ENCODE results near the gene MAGI2. TPM values are rescaled to one million over a fixed set of nuclear protein-coding genes. Genes with fewer than 3 reads are reported as not detected.

MAGI2 gene
- total RNA-seq, 1 experiment from 2014 or later, result 0.34 TPM

DNA sequence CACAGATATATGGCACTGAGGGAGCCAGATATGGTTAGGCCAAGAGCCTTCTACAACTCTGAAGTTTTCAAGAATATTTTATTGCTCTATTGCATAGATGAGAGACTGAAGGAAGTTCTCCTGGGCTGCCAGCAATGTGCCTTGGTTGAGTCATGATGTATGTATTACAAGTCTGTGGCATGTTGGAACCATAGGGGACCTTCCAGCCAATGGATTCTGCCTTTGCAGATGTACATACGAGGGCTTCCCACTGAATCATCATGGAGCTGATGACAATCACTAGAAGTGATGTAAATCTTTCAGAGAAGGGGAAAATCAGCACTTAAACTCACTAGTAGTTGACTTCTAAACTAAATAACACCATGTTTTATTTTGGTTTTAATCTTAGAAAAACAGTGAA lies 1235.4 kb downstream of the MAGI2 start:
- Histone ChIP-seq H3K36me3 (ENCODE audit: insufficient read depth, low read length, poor library complexity, severe bottlenecking) (no peaks in the 10 kb centered on the region), H3K4me1 (ENCODE audit: insufficient read depth, low read length, poor library complexity, severe bottlenecking) (no peaks in the 10 kb centered on the region), H3K9me3 (ENCODE audit: low read depth, low read length, poor library complexity, severe bottlenecking) (no peaks in the 10 kb centered on the region), H3K27ac (ENCODE audit: low read depth, low read length, poor library complexity, severe bottlenecking) (no peak overlapping the region), H3K4me3 (ENCODE audit: low read depth, low read length, poor library complexity, severe bottlenecking) (no peak overlapping the region), H3K27me3 (replicated peaks; ENCODE audit: insufficient read depth, low read depth, low read length, poor library complexity) (no peaks in the 10 kb centered on the region)
- POLR2A ChIA-PET (ENCODE audit: low non-redundant PET), result no interaction called here
- no TSS peak for BruUV-seq (replicated peaks)
- intact Hi-C loops (cut with micrococcal nuclease; ENCODE audit: unreplicated experiment), result no loop called here
- CTCF ChIA-PET, result no interaction called here
- TF ChIP-seq, protein P1, sequence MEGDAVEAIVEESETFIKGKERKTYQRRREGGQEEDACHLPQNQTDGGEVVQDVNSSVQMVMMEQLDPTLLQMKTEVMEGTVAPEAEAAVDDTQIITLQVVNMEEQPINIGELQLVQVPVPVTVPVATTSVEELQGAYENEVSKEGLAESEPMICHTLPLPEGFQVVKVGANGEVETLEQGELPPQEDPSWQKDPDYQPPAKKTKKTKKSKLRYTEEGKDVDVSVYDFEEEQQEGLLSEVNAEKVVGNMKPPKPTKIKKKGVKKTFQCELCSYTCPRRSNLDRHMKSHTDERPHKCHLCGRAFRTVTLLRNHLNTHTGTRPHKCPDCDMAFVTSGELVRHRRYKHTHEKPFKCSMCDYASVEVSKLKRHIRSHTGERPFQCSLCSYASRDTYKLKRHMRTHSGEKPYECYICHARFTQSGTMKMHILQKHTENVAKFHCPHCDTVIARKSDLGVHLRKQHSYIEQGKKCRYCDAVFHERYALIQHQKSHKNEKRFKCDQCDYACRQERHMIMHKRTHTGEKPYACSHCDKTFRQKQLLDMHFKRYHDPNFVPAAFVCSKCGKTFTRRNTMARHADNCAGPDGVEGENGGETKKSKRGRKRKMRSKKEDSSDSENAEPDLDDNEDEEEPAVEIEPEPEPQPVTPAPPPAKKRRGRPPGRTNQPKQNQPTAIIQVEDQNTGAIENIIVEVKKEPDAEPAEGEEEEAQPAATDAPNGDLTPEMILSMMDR (conservative IDR thresholded peaks at IDR 0.05; ENCODE audit: low read depth, low read length), result no peak
- no peak for TF ChIP-seq EZH2 (IDR thresholded peaks at IDR 0.05; ENCODE audit: borderline replicate concordance, low read depth, low read length, poor library complexity, severe bottlenecking)
- DNase-seq (ENCODE audit: low spot score), result no peak

DNA sequence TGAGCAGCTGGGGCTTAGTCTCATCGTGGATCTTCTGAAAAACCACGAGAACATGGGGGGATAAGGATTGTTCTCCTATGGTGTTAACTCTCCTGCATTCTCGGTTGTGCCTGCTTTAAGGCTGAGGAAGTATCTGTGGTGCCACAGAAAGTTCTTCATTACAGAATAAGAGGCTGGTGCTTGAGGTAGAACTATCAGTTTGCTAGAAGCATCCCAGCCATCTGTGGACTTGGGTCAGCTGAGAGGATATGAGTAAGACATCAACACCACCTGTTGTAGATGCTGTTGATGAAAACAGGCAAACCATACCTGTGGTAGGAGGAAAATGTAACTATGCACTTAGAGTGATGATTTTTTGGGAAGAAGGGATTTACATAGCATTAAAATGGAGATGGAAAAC lies 1238.3 kb downstream of the MAGI2 start:
- Histone ChIP-seq H3K4me1 (ENCODE audit: insufficient read depth, low read length, poor library complexity, severe bottlenecking) (no peaks in the 10 kb centered on the region), H3K9me3 (ENCODE audit: low read depth, low read length, poor library complexity, severe bottlenecking) (no peaks in the 10 kb centered on the region), H3K4me3 (ENCODE audit: low read depth, low read length, poor library complexity, severe bottlenecking) (no peak overlapping the region), H3K36me3 (ENCODE audit: insufficient read depth, low read length, poor library complexity, severe bottlenecking) (no peaks in the 10 kb centered on the region), H3K27ac (ENCODE audit: low read depth, low read length, poor library complexity, severe bottlenecking) (no peak overlapping the region), H3K27me3 (replicated peaks; ENCODE audit: insufficient read depth, low read depth, low read length, poor library complexity) (peaks cover 5% of the 10 kb centered on the region)
- intact Hi-C loops (cut with micrococcal nuclease; ENCODE audit: unreplicated experiment), result no loop called here
- no peak for DNase-seq (ENCODE audit: low spot score)
- TF ChIP-seq EZH2 (IDR thresholded peaks at IDR 0.05; ENCODE audit: borderline replicate concordance, low read depth, low read length, poor library complexity, severe bottlenecking), result no peak
- TF ChIP-seq, protein P1 (conservative IDR thresholded peaks at IDR 0.05; ENCODE audit: low read depth, low read length), result no peak
- POLR2A ChIA-PET (ENCODE audit: low non-redundant PET), result no interaction called here
- CTCF ChIA-PET, result no interaction called here
- BruUV-seq (replicated peaks), result no TSS peak

DNA sequence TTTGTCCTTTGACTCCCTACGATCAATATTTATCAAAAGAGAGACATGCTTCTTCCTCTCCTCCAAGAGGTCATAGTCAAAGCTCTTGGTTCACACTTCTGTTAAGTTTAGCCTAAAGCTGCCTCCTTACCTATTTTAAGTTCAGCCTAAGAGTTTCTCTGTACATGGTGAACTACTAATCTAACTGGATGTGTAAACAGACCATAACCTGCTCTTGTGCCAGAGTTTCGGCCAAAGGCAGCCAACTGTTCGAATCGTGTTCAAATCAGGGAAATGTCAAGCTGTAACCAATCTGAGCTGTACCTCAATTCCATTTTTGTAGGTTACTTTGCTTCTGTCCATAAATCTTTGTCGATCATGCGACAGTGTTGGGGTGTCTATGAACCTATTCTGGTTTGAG lies 1240.1 kb downstream of the MAGI2 start:
- H3K9me3 ChIP-seq (ENCODE audit: low read depth, low read length, poor library complexity, severe bottlenecking), result no peaks in the 10 kb centered on the region
- intact Hi-C loops (cut with micrococcal nuclease; ENCODE audit: unreplicated experiment), result loop anchor here (5.0 kb wide), 1 partner anchor 46 kb away; no protein-coding TSS in a partner anchor
- ChIA-PET POLR2A (ENCODE audit: low non-redundant PET) (no interaction called here), CTCF (no interaction called here)
- no peaks in the 10 kb centered on the region for H3K4me1 ChIP-seq (ENCODE audit: insufficient read depth, low read length, poor library complexity, severe bottlenecking)
- BruUV-seq (replicated peaks), result no TSS peak
- DNase-seq (ENCODE audit: low spot score), result no peak
- H3K4me3 ChIP-seq (ENCODE audit: low read depth, low read length, poor library complexity, severe bottlenecking), result no peak overlapping the region
- TF ChIP-seq EZH2 (IDR thresholded peaks at IDR 0.05; ENCODE audit: borderline replicate concordance, low read depth, low read length, poor library complexity, severe bottlenecking), result no peak
- TF ChIP-seq, protein P1 (conservative IDR thresholded peaks at IDR 0.05; ENCODE audit: low read depth, low read length), result no peak
- H3K36me3 ChIP-seq (ENCODE audit: insufficient read depth, low read length, poor library complexity, severe bottlenecking), result no peaks in the 10 kb centered on the region
- H3K27me3 ChIP-seq (replicated peaks; ENCODE audit: insufficient read depth, low read depth, low read length, poor library complexity), result peaks cover 5% of the 10 kb centered on the region
- H3K27ac ChIP-seq (ENCODE audit: low read depth, low read length, poor library complexity, severe bottlenecking), result no peak overlapping the region

Measured in A673 (cell line).